ENCODE data around the gene SHISA8.

The SHISA8 gene

GRCh38 chr22:41933411-41934177 is 18.7 kb upstream of the SHISA8 start:
- no peak for DNase-seq

GRCh38 chr22:41932353-41932752 is 17.5 kb upstream of the SHISA8 start:
- no peak for DNase-seq

- no peak for DNase-seq
Observed at GRCh38 chr22:41931701-41932269, 16.9 kb upstream of the SHISA8 start.

- no peak for DNase-seq
Observed at GRCh38 chr22:41929418-41929810, 14.5 kb upstream of the SHISA8 start.

GRCh38 chr22:41928593-41929417 is 13.9 kb upstream of the SHISA8 start:
- DNase-seq: no peak

GRCh38 chr22:41927813-41928212 is 12.9 kb upstream of the SHISA8 start:
- DNase-seq: no peak

GRCh38 chr22:41925783-41926460 is 11.0 kb upstream of the SHISA8 start:
- DNase-seq: peak; percentile 90

GRCh38 chr22:41923595-41924276 is 8.9 kb upstream of the SHISA8 start:
- no peak for DNase-seq

GRCh38 chr22:41922940-41923594 is 8.2 kb upstream of the SHISA8 start:
- no peak for DNase-seq

- DNase-seq: no peak
Observed at GRCh38 chr22:41922328-41922727, 7.5 kb upstream of the SHISA8 start.

GRCh38 chr22:41920271-41920976 is 5.5 kb upstream of the SHISA8 start:
- DNase-seq: no peak

- DNase-seq: peak; percentile 77
Observed at GRCh38 chr22:41919357-41920224, 4.7 kb upstream of the SHISA8 start.

- DNase-seq: peak; percentile 61
Observed at GRCh38 chr22:41917903-41918791, 3.3 kb upstream of the SHISA8 start.

GRCh38 chr22:41917375-41917902 is 2.6 kb upstream of the SHISA8 start:
- no peak for DNase-seq

GRCh38 chr22:41916745-41917358 is 2.0 kb upstream of the SHISA8 start:
- DNase-seq: no peak

GRCh38 chr22:41915786-41916493 is 1.1 kb upstream of the SHISA8 start:
- no peak for DNase-seq

GRCh38 chr22:41914611-41915034 is 251 bp downstream of the SHISA8 start:
- DNase-seq: no peak

Measured in activated CD8-positive, alpha-beta memory T cell treated with anti-CD3 and anti-CD28 coated beads, Interleukin-2, amount 50 U/mL, for 48 hours (primary cell).